ENCODE data around the gene METTL25B. TPM values are rescaled to one million over a fixed set of nuclear protein-coding genes. Genes with fewer than 3 reads are reported as not detected.

The METTL25B gene
- total and polyA plus RNA-seq, 2 of the 13 experiments (the other 11 are each of a cell fraction or from before 2014, with no cell fraction given): 11.9 to 24.0 TPM

GRCh38 chr1:156772222-156772621, 44.0 kb downstream of the METTL25B start (continued):
- TF ChIP-seq KDM3A (CRISPR knock-in tag; IDR thresholded peaks at IDR 0.05; ENCODE audit: low read depth): no peak
- no peak for TF ChIP-seq ZNF407 (CRISPR knock-in tag; IDR thresholded peaks at IDR 0.05; ENCODE audit: not compliant biosample characterization)
- TF ChIP-seq ZNF232 (CRISPR knock-in tag; IDR thresholded peaks at IDR 0.05; ENCODE audit: borderline replicate concordance): no peak
- TF ChIP-seq GMEB2 (CRISPR knock-in tag; IDR thresholded peaks at IDR 0.05; ENCODE audit: low read depth): no peak
- TF ChIP-seq ZC3H13 (CRISPR knock-in tag; IDR thresholded peaks at IDR 0.05): no peak
- no peak for TF ChIP-seq FLYWCH1 (CRISPR knock-in tag; IDR thresholded peaks at IDR 0.05)
- no peak for TF ChIP-seq ZNF33A (CRISPR knock-in tag; IDR thresholded peaks at IDR 0.05; ENCODE audit: borderline replicate concordance)
- TF ChIP-seq ZNF367 (CRISPR knock-in tag; IDR thresholded peaks at IDR 0.05; ENCODE audit: borderline replicate concordance): no peak
- TF ChIP-seq PRDM15 (CRISPR knock-in tag; IDR thresholded peaks at IDR 0.05): no peak
- no peak for TF ChIP-seq ZSCAN20 (CRISPR knock-in tag; IDR thresholded peaks at IDR 0.05; ENCODE audit: borderline replicate concordance)

All from HepG2 (cell line).